Activated CD8-positive, alpha-beta memory T cell treated with anti-CD3 and anti-CD28 coated beads, Interleukin-2, amount 50 U/mL, for 24 hours (primary cell): ENCODE results near the gene PRKN.
"Not testable (repeated sequence)": the region's sequence is repeated elsewhere in the genome, so short reads cannot be mapped to it uniquely, and the experiment has no call there.

Experiments used
- DNase-seq: peaks from one replicate; pipeline ENCODE4 v3.0.0-alpha.2; 2020; ENCODE audit errors: extremely low read depth

Gene PRKN

GRCh38 chr6:162533009-162533400 lies 194.6 kb downstream of the PRKN start:
- DNase-seq: no peak

GRCh38 chr6:162532283-162533008 lies 195.1 kb downstream of the PRKN start:
- DNase-seq: no peak

GRCh38 chr6:162531391-162531790 lies 196.2 kb downstream of the PRKN start:
- DNase-seq: not testable (repeated sequence)

- DNase-seq: no peak
Measured at GRCh38 chr6:162528538-162528937, 199.0 kb downstream of the PRKN start.

- DNase-seq: no peak
Measured at GRCh38 chr6:162526960-162527359, 200.6 kb downstream of the PRKN start.

- DNase-seq: no peak
Measured at GRCh38 chr6:162525181-162525580, 202.4 kb downstream of the PRKN start.

DNA sequence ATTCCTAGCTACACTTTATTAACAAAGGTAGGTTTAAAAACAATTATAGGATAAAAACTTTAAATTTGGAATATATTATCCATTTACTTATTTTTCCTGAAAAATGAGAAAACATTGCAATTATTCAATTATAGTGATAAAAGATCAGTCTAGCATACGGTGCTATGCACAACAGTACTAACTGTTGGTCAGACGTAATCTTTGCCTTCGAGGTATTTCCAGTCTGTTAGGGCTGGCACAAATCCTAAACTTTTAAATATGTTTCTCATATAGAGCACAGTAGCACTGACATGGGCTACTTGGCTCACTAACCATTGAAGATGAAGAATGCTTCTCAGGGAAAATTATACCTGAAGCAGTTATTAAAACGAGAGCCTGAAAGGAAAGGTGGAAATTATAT lies 214.8 kb downstream of the PRKN start:
- DNase-seq: no peak

DNA sequence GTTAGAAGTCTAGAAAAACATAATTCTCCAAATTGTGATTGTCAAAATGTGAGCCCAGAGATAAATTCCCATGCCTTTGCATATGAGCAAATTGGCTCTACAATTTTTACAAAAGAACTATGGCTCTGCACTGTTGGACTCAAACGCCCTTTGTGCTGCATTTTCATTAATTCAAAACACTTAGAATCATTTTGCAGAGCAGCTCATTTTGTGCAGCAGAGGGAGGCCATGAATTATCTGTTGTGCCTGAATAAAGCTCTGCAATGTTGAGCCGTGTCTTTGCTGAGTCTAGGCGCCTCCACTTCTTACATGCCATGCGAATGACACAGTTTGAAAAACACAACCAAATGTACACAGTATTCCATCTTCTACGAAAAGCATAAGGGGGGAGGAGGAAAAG lies 230.2 kb downstream of the PRKN start:
- DNase-seq: no peak

DNA sequence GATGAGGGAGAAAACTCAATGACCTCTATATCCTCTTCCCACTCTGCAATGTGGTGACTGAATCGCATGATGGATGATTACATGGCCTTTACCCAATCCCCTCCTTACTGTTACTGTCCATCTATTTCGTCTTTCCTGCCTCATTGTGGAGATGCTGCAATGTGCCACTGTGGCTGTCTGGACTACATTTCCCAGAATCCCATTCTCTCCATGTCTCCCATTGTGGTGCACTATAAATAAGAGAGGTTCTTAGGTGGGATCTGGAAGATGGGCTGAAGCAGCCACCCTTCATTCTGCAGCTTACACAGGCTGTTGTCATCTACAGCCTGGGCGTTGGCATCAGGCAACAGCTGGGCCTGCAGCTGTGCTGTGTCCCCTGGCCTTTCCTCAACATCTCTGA lies 233.6 kb downstream of the PRKN start:
- no peak for DNase-seq

DNA sequence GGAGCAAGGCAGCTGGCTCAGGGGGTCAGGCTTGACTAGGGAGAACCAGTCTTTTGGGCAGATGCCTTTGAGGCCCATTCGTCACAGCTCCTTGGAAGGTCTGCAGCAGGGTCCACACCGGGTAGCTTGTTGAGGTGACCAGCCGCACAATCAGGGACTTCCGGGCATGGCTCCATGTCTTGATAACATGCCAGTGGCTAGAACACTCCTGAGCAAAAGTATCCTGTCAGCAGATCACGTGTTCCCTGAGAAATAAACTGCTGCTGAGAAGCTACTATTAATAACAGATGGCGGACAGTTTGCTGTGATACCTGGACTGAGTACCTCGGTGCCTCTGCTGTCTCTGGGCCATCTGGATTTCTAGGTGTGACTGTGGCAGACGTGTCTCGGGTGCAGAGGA lies 235.9 kb downstream of the PRKN start:
- DNase-seq: no peak

DNA sequence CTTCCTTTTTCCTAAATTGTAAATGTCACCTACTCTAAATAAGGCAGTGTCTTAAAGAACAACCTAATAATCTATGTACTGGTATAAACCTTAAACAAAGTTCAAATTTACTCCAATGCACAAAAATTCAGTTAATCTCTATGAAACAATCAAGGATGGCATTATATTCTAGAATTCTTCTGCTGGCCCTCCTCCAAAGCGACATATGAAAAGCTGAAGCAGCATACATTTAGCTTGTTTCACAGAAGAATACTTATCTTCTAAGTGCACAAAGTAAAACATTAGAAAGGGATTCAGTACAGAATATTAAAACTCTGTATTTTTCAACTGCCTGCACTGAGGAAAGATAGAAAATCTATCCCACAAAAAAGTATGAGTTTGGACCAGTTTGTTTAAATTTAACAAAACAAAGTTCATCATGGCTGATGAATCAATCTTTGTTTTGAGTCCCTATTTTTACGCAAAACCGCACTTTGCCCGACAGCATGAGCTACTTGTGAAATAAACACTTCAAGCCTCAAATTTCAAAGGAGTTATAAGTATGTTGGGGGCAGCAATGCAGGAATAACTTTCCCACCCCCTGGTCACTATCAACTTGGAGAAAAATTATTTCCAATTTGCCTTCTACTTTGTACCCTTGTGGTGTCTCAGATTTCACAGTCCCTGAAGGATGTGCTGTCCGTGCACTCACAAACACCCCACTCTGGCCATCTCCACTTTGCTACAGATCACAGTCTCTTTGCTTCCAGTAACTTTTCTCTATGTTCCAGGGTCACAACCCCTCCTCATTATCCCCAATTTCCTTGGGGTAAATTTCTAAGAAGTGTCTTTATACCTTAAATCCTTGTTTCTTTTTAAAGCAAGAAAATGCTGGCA lies 238.2 kb downstream of the PRKN start:
- DNase-seq: no peak

DNA sequence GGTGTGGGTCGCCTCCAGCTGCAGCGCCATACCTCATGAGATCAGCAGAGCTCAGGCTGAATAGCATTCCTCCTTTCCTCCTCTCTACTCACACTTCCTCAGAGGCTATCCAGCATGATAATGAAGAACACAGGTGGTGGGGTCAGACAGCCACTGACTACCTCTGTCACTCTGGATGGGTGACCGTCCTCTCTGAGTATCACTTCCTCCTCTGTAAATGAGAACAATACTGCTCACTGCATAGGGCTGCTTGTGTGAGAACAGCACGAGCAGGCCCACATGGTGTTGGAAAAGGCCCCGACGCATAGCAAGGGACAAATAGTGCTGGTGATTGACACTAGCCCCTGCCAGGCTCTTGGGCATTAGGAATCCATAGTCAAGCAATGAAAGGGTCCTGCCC lies 239.1 kb downstream of the PRKN start:
- no peak for DNase-seq

GRCh38 chr6:162485464-162485863 lies 242.1 kb downstream of the PRKN start:
- DNase-seq: no peak

DNA sequence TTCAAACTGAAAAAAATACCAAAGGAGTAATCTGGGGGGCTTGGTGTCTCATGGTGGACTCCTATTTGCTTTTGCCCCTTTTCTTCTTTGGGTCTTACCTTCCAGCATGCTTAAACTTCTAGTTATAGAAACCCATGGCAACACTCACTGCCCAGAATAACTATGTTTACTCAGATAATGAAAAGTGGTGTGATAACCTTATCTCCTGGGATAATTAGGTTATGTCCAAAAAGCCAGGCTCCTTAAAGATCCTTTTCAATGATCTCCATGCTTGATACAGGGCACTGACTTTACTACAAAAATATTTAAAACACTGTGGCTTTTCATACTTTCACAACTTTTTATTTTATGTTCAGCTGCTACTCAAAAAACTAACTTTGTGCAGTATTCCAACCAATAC lies 245.6 kb downstream of the PRKN start:
- no peak for DNase-seq

DNA sequence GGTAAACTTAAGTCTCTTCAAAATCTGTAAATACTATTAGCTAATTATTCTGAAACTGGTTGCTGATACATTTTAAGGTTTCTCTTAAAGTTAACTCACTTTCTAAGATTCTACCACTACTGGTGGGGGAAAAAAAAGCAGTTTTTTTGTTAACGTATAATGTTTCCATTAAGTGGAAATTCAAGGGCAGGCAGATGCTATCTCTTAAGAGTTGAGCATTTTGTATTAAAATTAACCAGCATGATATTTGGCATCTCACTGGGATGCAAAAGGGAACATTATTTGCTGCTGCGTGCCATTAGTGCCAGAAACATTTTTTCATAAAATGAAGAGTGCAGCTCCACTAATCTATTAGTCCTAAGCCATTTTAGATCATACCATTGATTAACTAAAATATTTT lies 246.2 kb downstream of the PRKN start:
- no peak for DNase-seq

DNA sequence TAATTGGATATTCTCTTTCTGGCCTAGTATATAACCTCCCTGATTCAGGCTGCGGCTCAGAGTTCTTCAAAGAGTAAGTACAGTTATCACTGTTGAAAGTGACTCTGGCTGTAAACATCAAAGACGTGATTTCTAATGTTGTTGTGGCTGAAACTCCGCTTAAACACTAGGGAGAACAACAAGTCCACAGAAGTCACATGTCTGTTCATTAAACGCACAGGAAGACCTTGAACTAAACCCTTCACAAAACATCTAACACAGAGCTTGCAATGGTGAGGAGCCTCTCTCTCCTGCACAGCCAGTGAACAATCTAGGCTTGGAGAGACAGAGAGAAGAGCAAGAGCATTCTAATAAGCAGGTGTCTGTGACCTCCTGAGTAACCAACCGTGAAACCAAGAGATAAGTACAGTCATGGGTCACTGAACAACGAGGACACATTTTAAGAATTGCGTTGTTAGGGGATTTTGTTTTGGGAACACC lies 249.3 kb downstream of the PRKN start:
- no peak for DNase-seq

DNA sequence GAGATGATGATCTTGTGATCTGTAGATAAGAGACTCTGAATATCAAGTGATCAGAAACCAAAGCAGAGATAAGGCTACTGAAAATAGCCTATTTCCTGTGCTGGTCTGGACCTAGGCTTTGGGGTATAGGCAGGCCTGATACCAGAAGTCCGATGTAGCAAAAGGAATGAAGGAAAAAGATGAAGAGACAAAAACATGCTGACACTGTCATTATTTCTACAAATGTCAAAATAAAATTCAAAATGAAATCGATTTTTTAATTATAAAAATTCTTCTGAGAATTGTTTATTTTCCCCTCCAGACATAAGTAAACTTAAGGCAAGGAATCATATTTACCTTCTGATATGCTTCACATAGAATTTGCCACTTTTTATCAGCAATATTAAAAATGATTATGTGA lies 252.8 kb downstream of the PRKN start:
- DNase-seq: no peak

- no peak for DNase-seq
Measured at GRCh38 chr6:162471842-162472241, 255.7 kb downstream of the PRKN start.

- no peak for DNase-seq
Measured at GRCh38 chr6:162468326-162468725, 259.2 kb downstream of the PRKN start.

DNA sequence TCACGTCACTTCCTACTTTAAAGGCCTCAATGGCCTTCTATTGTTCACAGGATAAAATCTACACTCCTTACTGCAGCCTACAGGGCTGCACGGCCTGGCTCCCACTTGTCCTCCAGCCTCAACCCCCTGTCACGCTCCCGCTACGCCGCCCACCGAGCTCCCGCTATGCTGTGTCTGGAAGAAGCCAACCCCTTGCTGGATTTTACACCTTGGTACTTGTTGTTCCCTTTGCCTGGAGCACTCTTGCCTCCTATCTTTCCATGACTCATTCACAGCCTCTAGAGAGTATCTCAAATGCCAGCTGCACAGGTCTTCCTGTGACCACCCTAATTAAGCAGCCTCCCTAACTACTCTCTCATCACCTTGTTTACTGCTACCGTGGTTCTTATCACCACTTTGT lies 259.9 kb downstream of the PRKN start:
- DNase-seq: no peak

GRCh38 chr6:162463576-162463975 lies 264.0 kb downstream of the PRKN start:
- DNase-seq: no peak

GRCh38 chr6:162459985-162460384 lies 267.6 kb downstream of the PRKN start:
- DNase-seq: no peak

- no peak for DNase-seq
Measured at GRCh38 chr6:162450358-162450757, 277.2 kb downstream of the PRKN start.
